GM21576 (cell line): ENCODE results near the gene OR8B2.
"Not testable (repeated sequence)": the region's sequence is repeated elsewhere in the genome, so short reads cannot be mapped to it uniquely, and the experiment has no call there.

Source experiments
- ATAC-seq: cut with Tn5 transposase; IDR thresholded peaks from one replicate; pipeline ENCODE4 v1.9.1; 2021; ENCODE audit warnings: mild to moderate bottlenecking, moderate library complexity; ENCODE audit not compliant: unreplicated experiment

OR8B2 gene, protein sequence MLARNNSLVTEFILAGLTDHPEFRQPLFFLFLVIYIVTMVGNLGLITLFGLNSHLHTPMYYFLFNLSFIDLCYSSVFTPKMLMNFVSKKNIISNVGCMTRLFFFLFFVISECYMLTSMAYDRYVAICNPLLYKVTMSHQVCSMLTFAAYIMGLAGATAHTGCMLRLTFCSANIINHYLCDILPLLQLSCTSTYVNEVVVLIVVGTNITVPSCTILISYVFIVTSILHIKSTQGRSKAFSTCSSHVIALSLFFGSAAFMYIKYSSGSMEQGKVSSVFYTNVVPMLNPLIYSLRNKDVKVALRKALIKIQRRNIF

DNA sequence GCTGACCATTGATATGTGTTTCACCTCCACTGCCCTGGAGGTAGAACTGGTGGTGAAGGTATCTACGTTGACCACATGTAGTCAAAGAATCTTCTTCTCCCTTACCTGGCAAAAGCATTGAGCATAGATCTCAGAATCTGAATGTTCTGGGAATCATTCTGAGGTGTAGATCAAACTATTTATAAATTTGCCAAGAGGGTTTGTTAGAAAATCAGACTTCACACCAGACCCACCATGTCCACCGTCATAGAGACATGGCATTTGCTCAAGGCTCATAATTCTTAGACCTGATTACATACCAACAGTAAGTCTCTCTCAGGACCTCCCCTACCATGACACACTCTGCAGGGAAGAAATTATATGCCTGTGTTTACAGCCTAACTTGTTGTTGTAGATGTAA, at the start of gene OR8B2:
Gene OR8B2, minus strand, starts transcription at position 101 of the 400 bp plus-strand sequence. CDS start 1,156 bp downstream, outside the sequence.
- no peak for ATAC-seq

DNA sequence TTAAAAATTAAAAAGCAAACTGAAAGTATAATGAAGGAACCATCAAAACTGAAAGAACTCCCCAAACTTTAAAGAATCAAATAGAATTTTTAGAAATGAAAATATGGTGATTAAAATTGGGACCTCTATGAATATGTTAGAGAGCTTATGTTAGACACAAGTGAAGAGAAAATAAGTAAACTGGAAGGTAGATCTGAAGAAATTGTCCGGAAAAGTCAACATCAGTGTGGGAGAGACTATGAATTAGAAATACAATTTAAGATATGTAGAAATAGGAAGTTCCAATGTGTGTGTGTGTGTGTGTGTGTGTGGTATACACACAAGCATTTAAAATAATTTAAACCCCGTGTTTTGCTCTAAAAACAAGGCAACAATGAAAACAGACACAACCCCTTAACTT, 45.3 kb upstream of the OR8B2 start:
- no peak for ATAC-seq

DNA sequence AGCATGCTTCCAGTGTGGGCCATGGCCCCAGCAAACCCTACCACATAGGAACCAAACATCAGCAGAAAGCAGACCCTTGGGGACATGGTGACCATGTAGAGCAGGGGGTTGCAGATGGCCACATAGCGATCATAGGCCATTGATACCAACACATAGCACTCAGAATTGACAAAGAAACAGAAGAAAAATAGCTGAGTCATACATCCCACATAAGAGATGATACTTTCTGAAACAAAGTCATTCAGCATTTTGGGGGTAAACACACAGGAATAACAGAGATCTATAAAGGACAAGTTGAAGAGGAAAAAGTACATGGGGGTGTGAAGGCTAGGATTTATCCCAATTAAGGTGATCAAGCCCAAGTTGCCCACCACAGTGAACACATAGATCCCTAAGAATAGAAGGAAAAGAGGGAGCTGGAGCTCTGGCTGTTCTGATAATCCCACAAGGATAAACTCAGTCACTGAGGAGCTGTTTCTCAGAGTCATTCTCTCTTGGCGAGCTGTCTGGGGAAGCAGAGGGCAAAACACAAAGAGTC, 40.2 kb upstream of the OR8B2 start, which contains the start of gene OR8B4:
Gene OR8B4, minus strand, starts transcription at position 488 of the 538 bp plus-strand sequence. Its CDS starts 0 bp downstream, at position 488.
- ATAC-seq, result no peak

DNA sequence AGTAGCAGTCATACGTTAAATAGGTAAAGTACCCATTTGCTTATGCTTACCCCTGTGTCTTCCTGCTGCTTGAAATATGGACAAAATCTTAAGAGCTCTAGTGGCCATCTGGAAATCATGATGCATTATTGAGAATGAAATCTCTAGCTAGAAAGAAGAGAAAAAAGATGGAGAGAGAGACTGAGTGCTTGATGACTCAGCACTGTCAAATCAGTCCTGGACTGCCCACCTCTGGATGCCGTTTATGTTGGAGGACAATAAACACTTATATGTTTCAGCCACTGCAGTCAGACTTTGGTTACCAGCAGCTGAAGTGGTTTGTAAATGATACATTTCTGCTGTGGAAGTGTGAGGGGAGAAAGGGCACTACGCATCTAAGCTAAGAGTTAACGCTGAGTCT, 36.7 kb upstream of the OR8B2 start:
- ATAC-seq, result no peak

DNA sequence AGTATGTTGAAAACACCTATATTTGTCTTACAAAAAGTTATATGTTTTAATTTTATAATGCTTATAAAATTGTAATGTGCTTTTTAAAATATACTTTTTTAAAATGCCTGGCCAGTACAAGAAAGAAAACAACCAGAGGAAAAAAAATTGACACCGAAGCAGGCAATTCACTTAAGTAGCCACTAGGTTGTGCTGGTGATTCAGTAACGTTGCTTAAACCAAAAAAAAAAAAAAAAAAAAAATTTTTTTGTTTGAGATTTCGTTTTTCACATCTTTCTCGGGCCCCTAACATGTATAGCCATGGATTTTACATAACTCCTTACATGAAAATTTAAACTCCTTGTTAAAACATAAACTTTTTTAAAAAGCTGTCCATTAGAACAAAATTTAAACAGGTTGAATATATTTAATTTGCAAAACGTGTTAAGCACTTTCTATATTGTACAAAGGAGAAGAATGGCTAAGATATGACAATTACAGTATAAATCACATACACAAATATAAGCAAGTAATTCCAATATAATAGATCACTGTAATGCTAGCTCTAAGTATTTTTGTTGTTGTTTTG, 31.1 kb upstream of the OR8B2 start:
- no peak for ATAC-seq

DNA sequence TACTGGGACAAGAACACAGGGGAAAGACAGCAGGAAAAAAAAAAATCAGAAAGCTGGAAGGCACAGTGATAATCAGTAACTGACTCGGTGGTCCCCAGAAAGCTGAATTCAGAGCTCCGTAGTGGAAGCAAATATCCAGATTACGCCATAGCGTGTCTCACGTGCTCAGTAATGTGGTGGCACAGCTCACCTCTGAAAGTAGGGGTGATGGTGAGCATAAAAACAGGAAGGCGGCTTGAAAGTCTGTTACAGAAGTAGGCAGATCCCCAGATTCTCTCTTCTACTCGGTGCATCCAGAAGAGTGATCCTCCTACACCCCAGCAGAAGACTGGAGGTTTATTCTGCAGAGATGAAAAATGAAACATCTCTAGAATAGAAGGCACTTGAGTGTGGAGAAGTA, 25.6 kb upstream of the OR8B2 start:
- ATAC-seq, result no peak

DNA sequence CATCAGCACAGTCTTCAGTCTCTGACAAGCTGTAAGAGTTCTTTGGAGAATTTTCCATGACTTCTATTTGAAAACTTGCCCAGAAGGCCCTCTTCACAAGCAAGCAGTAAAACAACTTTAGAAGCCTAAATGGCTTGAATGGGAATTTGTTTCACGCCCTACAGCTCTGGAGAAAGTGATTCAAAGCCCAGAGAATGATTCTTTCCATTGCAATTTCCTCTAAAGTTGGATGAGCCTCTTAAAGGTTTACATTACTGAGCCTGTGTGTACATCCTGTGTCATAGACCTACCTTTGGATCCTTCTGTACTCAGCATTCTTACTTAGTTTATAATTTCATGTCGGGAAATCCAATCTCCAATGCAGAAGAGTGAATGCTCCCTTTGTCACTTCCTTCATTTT, 21.3 kb upstream of the OR8B2 start:
- no peak for ATAC-seq

DNA sequence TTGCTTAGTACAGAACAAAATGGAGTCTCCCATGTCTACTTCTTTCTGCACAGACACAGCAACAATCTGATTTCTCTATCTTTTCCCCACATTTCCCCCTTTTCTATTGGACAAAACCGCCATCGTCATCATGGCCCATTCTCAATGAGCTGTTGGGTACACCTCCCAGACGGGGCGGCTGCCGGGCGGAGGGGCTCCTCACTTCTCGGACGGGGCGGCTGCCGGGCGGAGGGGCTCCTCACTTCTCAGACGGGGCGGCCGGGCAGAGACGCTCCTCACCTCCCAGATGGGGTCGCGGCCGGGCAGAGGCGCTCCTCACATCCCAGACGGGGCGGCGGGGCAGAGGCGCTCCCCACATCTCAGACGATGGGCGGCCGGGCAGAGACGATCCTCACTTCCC, 18.9 kb upstream of the OR8B2 start:
- ATAC-seq, result not testable (repeated sequence)

DNA sequence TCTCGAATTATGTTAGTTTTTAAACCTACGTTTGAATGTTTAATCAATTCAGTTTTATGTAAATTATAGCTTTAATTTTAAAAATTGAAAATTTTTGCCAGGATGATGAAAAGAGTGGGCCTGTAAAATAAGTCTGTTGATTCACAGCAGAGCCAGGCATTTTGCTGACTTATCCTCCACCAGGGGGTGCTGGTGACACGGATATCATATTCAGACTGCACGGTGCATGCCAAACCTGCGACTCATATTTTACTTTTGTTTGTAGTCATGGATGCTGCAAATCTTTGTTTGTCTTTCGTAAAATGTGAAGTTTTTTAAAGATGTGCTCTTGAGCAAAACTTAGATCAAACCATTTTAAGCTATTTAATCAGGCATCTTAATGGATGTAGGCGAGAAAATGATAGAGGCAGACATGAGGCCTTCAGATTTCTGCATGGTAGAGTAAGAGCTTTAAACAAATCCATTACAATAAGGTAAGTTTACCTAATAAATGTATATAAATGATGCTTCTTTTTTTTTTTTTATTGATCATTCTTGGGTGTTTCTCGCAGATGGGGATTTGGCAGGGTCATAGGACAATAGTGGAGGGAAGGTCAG, 18.1 kb upstream of the OR8B2 start:
- ATAC-seq, result no peak

DNA sequence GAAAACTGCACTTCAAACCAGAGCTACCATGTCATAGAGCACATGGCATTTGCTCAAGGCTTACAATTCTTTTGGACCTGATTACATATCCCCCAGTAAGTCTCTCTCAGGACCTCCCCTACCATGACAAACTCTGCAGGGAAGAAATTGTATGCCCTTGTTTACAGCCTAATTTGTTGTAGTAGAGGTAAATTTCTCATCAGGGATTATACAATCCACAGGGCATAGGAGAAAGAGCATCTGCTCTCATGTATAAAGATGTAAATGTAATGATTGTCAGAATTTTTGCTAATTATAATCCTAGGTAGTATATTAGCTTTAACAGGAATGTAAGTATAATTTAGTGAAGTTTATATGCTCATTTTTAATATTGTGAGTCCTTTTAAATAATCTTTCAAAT, 14.6 kb upstream of the OR8B2 start, which contains the start of gene OR8B3:
Gene OR8B3, minus strand, starts transcription at position 101 of the 400 bp plus-strand sequence. CDS start 1,673 bp downstream, outside the sequence.
- ATAC-seq, result no peak

DNA sequence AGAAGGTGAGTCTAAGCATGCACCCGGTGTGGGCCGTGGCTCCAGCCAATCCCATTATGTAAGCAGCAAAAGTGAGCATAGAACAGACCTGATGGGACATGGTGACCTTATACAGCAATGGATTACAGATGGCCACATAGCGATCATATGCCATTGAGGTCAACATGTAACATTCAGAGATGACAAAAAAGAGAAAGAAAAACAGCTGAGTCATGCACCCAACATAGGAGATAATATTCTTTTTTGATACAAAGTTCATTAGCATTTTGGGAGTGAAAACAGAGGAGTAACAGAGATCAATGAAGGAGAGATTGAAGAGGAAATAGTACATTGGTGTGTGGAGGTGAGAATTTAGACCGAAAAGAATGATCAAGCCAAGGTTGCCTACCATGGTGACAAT, 12.5 kb upstream of the OR8B2 start:
- ATAC-seq, result not testable (repeated sequence)

DNA sequence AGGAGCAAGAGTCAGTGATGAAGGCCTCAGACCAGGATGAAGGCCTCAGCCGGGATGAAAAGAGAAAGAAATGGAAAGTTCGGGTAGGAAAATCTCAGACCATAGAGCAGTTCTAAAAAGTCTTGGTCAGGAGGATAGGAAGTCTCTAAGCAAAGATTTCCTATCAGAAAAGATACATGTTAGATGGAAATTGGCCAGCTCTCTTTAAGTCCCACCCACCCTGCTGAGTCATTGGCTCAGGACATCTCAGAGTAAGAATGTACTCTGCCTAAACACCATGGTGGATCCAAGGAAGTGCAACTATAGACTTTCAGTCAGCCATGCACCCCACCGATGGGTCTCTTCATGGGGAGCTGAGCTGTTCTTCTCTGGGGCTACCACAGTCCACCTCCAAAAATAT, 10.1 kb upstream of the OR8B2 start:
- no peak for ATAC-seq

DNA sequence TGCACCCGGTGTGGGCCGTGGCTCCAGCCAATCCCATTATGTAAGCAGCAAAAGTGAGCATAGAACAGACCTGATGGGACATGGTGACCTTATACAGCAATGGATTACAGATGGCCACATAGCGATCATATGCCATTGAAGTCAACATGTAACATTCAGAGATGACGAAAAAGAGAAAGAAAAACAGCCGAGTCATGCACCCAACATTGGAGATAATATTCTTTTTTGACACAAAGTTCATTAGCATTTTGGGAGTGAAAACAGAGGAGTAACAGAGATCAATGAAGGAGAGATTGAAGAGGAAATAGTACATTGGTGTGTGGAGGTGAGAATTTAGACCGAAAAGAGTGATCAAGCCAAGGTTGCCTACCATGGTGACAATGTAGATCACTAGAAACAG, 1.4 kb downstream of the OR8B2 start:
- ATAC-seq, result not testable (repeated sequence)

DNA sequence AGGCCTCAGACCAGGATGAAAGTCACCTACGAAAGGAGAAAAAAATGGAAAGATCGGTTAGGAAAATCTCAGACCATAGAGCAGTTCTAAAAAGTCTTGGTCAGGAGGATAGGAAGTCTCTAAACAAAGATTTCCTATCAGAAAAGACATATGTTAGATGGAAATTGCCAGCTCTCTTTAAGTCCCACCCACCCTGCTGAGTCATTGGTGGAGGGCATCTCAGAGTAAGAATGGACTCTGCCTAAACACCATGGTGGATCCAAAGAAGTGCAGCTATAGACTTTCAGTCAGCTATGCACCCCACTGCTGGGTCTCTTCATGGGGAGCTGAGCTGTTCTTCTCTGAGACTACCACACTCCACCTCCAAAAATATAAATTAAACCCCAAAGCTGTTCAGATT, 3.7 kb downstream of the OR8B2 start:
- ATAC-seq, result no peak

DNA sequence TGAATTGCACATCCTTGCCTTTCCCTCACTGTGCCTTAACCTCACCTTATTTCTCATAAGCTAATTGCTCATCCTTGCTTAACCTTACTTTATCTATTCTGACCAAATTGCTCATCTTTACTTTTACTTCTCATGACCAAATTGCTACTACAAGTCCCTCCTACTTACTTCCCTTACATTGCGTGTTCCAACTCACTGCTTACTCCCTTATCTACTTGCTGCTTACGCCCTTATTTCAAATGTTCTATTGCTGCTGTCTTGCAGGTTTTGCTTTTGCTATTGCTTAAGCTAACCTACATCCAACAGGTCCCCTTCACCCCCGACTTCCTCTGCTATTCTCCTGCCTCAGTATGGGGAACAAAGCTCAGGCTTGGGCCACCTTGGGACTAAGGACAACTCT, 8.0 kb downstream of the OR8B2 start:
- no peak for ATAC-seq

DNA sequence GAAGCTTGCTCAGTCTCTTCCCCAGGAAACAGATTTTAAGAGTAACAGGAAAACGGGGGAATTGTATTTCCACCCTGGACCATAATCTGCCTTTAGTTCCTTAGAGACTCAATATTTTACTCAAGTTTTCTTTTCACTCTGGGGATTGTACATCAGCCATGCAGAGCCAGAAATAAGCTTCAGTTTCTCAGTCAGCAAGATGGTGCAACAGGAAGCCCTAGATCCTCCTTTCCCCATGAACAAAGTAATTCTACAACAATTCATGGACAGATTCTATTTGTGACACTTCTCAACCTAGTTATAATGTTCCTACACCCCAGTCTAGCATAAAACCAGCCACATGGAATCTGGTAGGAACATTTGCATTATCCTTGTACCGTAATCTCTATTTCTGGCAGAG, 24.7 kb downstream of the OR8B2 start:
- ATAC-seq, result no peak

DNA sequence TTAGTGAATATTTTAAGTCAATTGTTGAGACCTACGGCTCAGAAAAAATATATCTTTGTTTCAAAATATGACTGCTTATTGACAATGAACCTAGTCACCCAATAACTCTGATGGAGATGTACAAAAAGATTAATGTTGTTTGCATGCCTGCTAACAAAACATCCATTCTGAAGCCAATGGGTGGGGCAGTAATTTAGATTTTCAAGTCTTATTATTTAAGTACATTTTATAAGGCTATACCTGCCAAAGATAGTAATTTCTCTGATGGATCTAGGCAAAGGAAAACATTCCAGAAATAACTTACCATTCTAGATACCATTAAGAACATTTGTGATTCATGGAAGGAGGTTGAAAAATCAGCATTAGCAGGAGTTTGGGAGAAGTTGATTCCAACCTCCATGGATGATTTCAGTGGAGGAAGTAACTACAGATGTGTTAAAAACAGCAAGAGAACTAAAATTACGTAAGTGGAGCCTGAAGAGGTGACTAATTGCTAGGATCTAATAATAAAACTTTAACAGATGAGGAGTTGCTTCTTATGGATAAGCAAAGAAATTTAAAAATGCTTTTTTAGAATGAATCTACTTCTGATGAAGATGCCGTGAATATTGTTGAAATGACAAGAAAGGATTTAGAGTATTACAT, 37.9 kb downstream of the OR8B2 start:
- no peak for ATAC-seq

DNA sequence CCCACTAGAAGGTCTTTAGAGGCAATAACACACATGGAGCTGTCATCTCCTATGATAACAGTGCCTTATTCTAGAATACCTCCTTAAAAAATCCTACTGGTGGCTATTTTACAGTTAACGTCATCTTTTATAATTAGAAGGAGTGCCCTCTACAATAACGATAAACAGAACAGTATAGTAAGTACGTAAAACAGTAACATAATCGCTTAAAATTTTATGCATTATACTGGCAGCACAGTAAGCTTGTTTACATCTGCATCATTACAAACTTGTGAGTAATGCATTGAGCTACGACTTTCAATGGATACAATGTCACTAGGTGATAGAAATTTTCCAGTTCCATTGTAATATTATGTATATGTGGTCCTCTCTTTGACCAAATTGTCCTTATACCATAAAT, 40.0 kb downstream of the OR8B2 start:
- no peak for ATAC-seq

DNA sequence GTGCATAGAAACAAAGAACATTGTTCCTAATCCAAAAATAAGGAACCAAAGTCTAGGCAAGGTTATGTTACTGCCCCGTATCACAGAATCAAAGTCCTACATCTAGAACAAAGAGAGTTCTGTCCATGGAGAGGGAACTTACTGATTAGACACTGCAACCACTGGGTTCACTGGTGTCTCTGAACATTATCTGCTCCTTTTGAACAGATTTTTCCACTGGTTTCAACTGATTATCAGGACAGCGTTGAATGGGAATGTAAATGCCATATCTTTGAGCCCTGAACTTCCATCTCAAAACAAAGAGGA, 44.2 kb downstream of the OR8B2 start:
- no peak for ATAC-seq

DNA sequence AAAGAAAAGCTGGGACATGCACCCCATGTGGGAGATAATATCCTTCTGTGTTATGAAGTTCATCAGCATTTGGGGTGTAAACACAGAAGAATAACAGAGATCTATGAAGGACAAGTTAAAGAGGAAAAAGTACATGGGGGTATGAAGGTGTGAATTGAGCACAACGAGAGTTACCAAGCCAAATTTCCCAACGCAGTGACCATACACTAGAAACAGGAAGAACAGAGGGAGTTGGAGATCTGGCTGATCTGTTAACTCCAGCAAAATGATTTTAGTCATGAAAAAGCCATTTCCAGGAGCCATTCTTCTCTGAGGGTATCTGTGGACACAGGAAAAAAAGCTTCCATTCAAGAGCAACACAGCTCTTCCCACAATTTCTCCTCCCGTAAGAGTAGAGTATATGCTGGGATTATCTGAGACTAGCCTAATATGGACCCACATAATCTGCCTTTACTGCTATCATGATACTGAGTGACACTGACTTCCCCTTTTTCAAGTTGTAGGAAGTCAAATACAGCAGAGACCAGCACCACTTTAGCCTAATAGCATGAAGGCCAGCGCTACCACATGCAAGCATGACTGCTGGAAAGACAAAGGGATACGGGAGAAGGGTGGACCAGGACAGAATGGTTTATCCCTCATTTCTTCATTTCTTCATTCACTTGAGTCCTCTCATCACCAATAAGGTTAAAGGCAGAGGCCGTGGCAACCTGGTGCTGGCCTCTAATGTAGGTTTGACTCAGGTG, 44.7 kb downstream of the OR8B2 start:
- ATAC-seq, result no peak
